DOHH2 (cell line): Measurements from ENCODE around the gene KLRC2.
"Not testable (repeated sequence)": the region's sequence is repeated elsewhere in the genome, so short reads cannot be mapped to it uniquely, and the experiment has no call there.

Source experiments
- H3F3A ChIP-seq: fragments of 200-600 bp; sonication (generic), shearing (Covaris generic); 2 replicates; pipeline ENCODE4 v1.6.0; 2016; ENCODE audit warnings: antibody characterized with exemption, mild to moderate bottlenecking; ENCODE audit not compliant: control insufficient read depth, insufficient read depth
- H3K27ac ChIP-seq: fragments of 200-600 bp; sonication (generic); 2 replicates; pipeline ENCODE4 v1.5.1; 2014; ENCODE audit warnings: low read depth, mild to moderate bottlenecking, low read length, moderate library complexity
- H3K27me3 ChIP-seq: fragments of 200-600 bp; sonication (generic); 2 replicates; pipeline ENCODE4 v1.6.1; 2014; ENCODE audit warnings: mild to moderate bottlenecking, low read length, mixed read lengths; ENCODE audit not compliant: control insufficient read depth
- H3K36me3 ChIP-seq: fragments of 200-600 bp; sonication (generic); 2 replicates; pipeline ENCODE4 v1.6.1; 2014; ENCODE audit warnings: mild to moderate bottlenecking, low read length, moderate library complexity, mixed read lengths; ENCODE audit not compliant: control insufficient read depth
- H3K4me1 ChIP-seq: fragments of 200-600 bp; sonication (generic); 2 replicates; pipeline ENCODE4 v1.6.1; 2014; ENCODE audit warnings: mild to moderate bottlenecking, low read length, mixed read lengths; ENCODE audit not compliant: control insufficient read depth
- H3K4me2 ChIP-seq: fragments of 200-600 bp; sonication (generic); 2 replicates; pipeline ENCODE4 v1.6.0; 2014; ENCODE audit warnings: mild to moderate bottlenecking, low read length, moderate library complexity
- H3K4me3 ChIP-seq: fragments of 200-600 bp; sonication (generic); 2 replicates; pipeline ENCODE4 v1.5.1; 2014; ENCODE audit warnings: mild to moderate bottlenecking, low read length, mixed read lengths
- H3K79me2 ChIP-seq: fragments of 200-600 bp; sonication (generic); 2 replicates; pipeline ENCODE4 v1.6.1; 2014; ENCODE audit warnings: mild to moderate bottlenecking, low read length, mixed read lengths; ENCODE audit not compliant: control insufficient read depth
- H3K9me2 ChIP-seq: fragments of 200-600 bp; sonication (generic); replicated peaks from 2 replicates; pipeline ENCODE4 v1.6.1; 2014; ENCODE audit warnings: mild to moderate bottlenecking, low read length, mixed read lengths; ENCODE audit not compliant: control insufficient read depth
- H3K9me3 ChIP-seq: fragments of 200-600 bp; sonication (generic); 2 replicates; pipeline ENCODE4 v1.6.1; 2014; ENCODE audit warnings: antibody characterized with exemption, low read length, mixed read lengths; ENCODE audit not compliant: control insufficient read depth, insufficient read depth
- H4K20me1 ChIP-seq: fragments of 200-600 bp; sonication (generic); 2 replicates; pipeline ENCODE4 v1.6.0; 2014; ENCODE audit warnings: low read depth, mild to moderate bottlenecking, antibody characterized with exemption, low read length, moderate library complexity; ENCODE audit not compliant: control insufficient read depth, insufficient read depth
- CTCF ChIP-seq: fragments of 200-600 bp; sonication (generic); IDR thresholded peaks from one replicate; pipeline ENCODE4 v1.5.1; 2014; ENCODE audit warnings: antibody characterized with exemption, mild to moderate bottlenecking, low read depth, low read length; ENCODE audit not compliant: poor library complexity, severe bottlenecking
- EZH2phosphoT487 ChIP-seq: fragments of 200-600 bp; sonication (generic); IDR thresholded peaks from 2 replicates; pipeline ENCODE4 v1.6.1; 2017; ENCODE audit warnings: borderline replicate concordance, mild to moderate bottlenecking, antibody characterized with exemption, low read length, moderate library complexity, mixed read lengths

The KLRC2 gene

GRCh38 chr12:10453156-10453555 lies 17.3 kb upstream of the KLRC2 start, which contains the start of gene KLRC1:
TSS of gene KLRC1 (minus strand) at chr12:10453377. CDS start at chr12:10451156, 2,221 bp downstream.
- Histone ChIP-seq H3K9me2 (no peaks in the 10 kb centered on the region; the same call in 1 of the 2 replicates), H3K4me2 (no peak within 1 kb of the TSS), H3K79me2 (no peaks in the 10 kb centered on the region)

GRCh38 chr12:10448236-10448635 lies 12.4 kb upstream of the KLRC2 start:
- no peak for TF ChIP-seq CTCF
- TF ChIP-seq EZH2phosphoT487: no peak
- Histone ChIP-seq H3K9me2 (no peaks in the 10 kb centered on the region; the same call in 1 of the 2 replicates), H3K27me3 (no peaks in the 10 kb centered on the region), H3K9me3 (no peaks in the 10 kb centered on the region), H3K4me3 (no peak overlapping the region), H3K27ac (no peak overlapping the region), H3K4me1 (no peaks in the 10 kb centered on the region), H3K4me2 (no peak overlapping the region), H4K20me1 (no peaks in the 10 kb centered on the region), H3K79me2 (no peaks in the 10 kb centered on the region), H3K36me3 (no peaks in the 10 kb centered on the region), H3F3A (no peaks in the 10 kb centered on the region)

More at GRCh38 chr12:10453156-10453555, 17.3 kb upstream of the KLRC2 start, which contains the start of gene KLRC1:
- H3K36me3 ChIP-seq: no peaks in the 10 kb centered on the region
- TF ChIP-seq CTCF (no peak), EZH2phosphoT487 (no peak)
- peaks cover 10% of the 10 kb centered on the region; the same call in 1 of the 2 replicates for H3K9me3 ChIP-seq
- H3K27me3 ChIP-seq: no peaks in the 10 kb centered on the region
- H3K4me3 ChIP-seq: no peak within 1 kb of the TSS
- H3K4me1 ChIP-seq: peaks cover 7% of the 10 kb centered on the region
- no peaks in the 10 kb centered on the region for H4K20me1 ChIP-seq
- no peak within 1 kb of the TSS for H3K27ac ChIP-seq
- H3F3A ChIP-seq: no peaks in the 10 kb centered on the region

GRCh38 chr12:10446052-10446451 lies 10.2 kb upstream of the KLRC2 start:
- not testable (repeated sequence) for H3K4me1 ChIP-seq, H3K27me3 ChIP-seq, H3K79me2 ChIP-seq, H3K4me2 ChIP-seq, H3K9me2 ChIP-seq, H3F3A ChIP-seq, H3K4me3 ChIP-seq, H3K9me3 ChIP-seq, H3K36me3 ChIP-seq, H4K20me1 ChIP-seq, H3K27ac ChIP-seq

GRCh38 chr12:10441144-10441543 lies 5.3 kb upstream of the KLRC2 start:
- H3K36me3 ChIP-seq, H4K20me1 ChIP-seq, H3K27ac ChIP-seq, H3K9me2 ChIP-seq, H3K27me3 ChIP-seq, H3K4me2 ChIP-seq, H3F3A ChIP-seq, H3K9me3 ChIP-seq, H3K4me3 ChIP-seq, H3K4me1 ChIP-seq, H3K79me2 ChIP-seq: not testable (repeated sequence)

GRCh38 chr12:10439608-10440274 lies 3.9 kb upstream of the KLRC2 start:
- H3K27me3 ChIP-seq, H4K20me1 ChIP-seq, H3K9me2 ChIP-seq, H3K36me3 ChIP-seq, H3K27ac ChIP-seq, H3K4me2 ChIP-seq, H3K4me3 ChIP-seq, H3K4me1 ChIP-seq, H3F3A ChIP-seq, H3K79me2 ChIP-seq, H3K9me3 ChIP-seq: not testable (repeated sequence)

GRCh38 chr12:10437601-10438000 lies 1.8 kb upstream of the KLRC2 start:
- not testable (repeated sequence) for H3F3A ChIP-seq, H3K79me2 ChIP-seq, H3K36me3 ChIP-seq, H3K4me3 ChIP-seq, H3K27me3 ChIP-seq, H3K27ac ChIP-seq, H3K9me2 ChIP-seq, H4K20me1 ChIP-seq, H3K9me3 ChIP-seq, H3K4me1 ChIP-seq, H3K4me2 ChIP-seq
